DMS79 (cell line): ENCODE data around the gene ZSCAN20.
"Not testable (repeated sequence)": the region's sequence is repeated elsewhere in the genome, so short reads cannot be mapped to it uniquely, and the experiment has no call there.

Experiments
- DNase-seq: peaks from one replicate; lab custom pipeline; 2025; lab: John Stamatoyannopoulos, UW

The ZSCAN20 gene

GRCh38 chr1:33488624-33489023 lies 16.2 kb downstream of the ZSCAN20 start:
- DNase-seq, result no peak

DNA sequence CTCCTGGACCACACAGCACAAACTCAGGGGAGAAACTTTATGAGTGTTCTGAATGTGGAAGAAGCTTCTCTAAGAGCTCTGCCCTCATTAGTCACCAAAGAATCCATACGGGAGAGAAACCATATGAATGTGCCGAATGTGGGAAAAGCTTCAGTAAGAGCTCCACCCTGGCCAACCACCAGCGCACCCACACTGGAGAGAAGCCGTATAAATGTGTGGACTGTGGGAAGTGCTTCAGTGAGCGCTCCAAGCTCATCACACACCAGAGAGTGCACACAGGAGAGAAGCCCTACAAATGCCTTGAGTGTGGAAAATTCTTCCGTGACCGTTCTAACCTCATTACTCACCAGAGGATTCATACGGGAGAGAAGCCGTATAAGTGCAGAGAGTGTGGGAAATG lies 22.5 kb downstream of the ZSCAN20 start:
- no peak for DNase-seq

GRCh38 chr1:33497410-33497809 lies 25.0 kb downstream of the ZSCAN20 start:
- no peak for DNase-seq

DNA sequence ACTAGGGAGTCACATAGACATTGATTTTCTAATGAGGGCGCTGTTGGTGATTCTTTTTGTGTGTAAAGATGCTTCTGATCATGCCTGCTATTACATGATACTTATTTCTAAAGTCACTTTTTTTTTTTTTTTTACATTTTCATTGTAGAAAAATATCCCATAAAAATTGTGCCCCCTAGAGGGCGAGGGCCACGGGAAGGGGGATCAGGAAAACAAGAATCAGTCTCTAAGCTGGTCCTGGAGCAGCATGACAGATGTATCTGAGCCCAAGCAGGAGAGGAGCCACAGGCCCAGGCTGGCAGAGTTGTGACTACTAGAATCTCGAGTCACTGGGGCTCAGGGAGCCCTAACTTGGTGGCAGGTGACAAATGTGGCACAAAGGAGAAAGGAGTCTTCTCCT lies 28.1 kb downstream of the ZSCAN20 start:
- DNase-seq, result no peak

DNA sequence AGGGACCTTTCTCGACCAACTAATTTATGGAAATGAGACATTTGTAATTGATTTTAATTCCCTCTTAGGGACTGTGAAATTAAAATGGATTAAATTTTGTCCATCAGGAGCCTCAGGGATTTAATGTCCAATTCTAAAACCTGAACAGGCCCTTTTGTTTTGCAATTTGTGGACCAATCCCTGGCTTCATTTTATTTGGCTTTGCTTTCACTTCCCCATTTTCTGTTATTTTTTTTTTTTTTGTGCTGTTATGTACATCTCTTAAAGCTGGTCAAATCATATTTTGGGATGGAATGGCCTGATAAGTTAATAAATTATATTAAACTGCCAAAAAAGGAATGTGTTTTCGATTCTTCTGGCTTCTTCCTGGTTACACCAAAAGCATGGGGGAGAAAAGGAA lies 28.9 kb downstream of the ZSCAN20 start:
- no peak for DNase-seq

- no peak for DNase-seq
Observed at GRCh38 chr1:33501774-33502173, 29.3 kb downstream of the ZSCAN20 start.

- no peak for DNase-seq
Observed at GRCh38 chr1:33502726-33503125, 30.3 kb downstream of the ZSCAN20 start.

DNA sequence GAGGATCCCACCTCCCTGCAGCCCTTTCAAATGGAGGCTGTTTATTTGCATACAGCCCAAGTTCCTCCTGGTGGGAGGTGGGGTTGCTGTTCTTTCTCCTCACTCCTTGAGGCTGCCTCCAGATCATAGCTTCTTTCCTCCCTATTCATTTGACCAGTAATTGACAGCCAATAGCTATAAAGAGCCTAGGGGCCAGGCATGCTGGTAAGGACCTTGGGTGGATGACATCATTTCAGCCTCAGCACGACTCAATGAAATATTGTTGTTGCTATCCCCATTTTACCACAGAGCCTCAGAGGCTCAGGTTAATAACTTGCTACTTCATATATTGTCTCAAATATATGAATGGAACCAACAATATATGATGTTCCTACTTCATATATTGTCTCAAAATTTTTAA lies 31.1 kb downstream of the ZSCAN20 start:
- no peak for DNase-seq

GRCh38 chr1:33507661-33508060 lies 35.2 kb downstream of the ZSCAN20 start:
- no peak for DNase-seq

DNA sequence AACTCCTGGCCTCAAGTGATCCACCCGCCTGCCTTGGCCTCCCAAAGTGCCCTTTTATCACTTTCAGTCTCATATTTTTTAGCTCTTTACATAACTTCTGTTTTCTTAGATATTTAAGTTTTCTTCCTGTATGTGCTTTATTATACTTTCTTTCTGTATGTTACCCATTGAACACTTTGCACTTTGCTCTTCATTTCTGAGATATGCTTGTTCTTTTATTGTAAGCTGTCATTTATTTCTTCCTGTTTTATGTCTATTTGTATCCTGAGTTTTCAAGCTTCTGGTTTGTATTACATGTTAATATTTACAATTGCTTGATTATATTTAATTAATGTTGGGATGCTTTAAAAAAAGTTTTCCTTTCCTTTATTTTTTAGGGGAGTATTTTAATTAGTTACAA lies 35.7 kb downstream of the ZSCAN20 start:
- no peak for DNase-seq

DNA sequence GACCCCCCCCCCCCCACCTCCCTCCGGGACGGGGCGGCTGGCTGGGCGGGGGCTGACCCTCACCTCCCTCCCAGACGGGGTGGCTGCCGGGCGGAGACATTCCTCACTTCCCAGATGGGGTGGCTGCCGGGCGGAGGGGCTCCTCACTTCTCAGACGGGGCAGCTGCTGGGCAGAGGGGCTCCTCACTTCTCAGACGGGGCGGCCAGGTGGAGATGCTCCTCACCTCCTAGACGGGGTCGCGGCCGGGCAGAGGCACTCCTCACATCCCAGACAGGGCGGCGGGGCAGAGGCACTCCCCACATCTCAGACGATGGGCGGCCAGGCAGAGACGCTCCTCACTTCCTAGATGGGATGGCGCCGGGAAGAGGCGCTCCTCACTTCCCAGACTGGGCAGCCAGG lies 36.8 kb downstream of the ZSCAN20 start:
- not testable (repeated sequence) for DNase-seq

GRCh38 chr1:33512226-33513011 lies 40.0 kb downstream of the ZSCAN20 start:
- no peak for DNase-seq

DNA sequence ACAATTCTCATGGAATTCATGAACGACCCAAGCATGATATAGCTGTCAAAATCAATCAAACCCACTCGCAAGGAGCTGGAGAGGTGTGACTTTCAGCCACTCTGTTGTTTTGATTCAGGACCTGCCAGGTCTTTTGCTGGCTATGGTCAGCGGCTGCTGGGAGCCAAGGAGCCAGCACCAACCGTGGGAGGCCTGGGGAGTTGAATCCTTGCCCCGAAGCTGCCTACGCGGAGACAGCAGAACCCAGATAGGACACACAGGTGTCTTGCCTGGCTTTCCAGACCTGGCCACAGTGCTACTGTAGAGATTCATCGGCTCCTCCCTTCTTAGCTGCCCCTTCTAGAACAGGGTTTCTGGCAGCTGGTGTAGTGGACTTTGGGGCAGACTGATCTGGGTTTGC lies 42.7 kb downstream of the ZSCAN20 start:
- no peak for DNase-seq

- no peak for DNase-seq
Observed at GRCh38 chr1:33515607-33516006, 43.2 kb downstream of the ZSCAN20 start.

DNA sequence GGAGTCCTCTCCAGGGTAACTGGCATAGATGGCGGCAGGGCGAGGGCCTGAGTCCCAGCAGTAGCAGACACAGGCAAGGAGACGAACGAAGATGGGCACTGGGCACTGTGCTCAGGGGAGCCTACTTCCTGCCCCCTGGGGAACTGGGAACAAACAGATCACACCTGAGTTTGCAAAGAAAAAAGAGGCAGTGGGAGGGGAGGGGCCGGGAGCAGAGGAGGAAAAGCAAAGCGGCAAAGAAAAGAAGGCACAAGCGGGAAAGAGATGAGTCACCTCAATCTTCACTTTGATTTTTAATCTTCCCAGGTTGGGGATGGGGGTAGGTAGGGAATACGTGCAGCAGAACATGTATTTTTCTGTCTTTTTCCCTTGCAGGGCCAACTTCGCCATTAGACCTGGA lies 44.0 kb downstream of the ZSCAN20 start:
- DNase-seq, result no peak

GRCh38 chr1:33516891-33517567 lies 44.6 kb downstream of the ZSCAN20 start:
- no peak for DNase-seq

GRCh38 chr1:33517596-33518250 lies 45.3 kb downstream of the ZSCAN20 start:
- no peak for DNase-seq

- no peak for DNase-seq
Observed at GRCh38 chr1:33519240-33519884, 46.9 kb downstream of the ZSCAN20 start.

- DNase-seq, result no peak
Observed at GRCh38 chr1:33524586-33524985, 52.1 kb downstream of the ZSCAN20 start.

DNA sequence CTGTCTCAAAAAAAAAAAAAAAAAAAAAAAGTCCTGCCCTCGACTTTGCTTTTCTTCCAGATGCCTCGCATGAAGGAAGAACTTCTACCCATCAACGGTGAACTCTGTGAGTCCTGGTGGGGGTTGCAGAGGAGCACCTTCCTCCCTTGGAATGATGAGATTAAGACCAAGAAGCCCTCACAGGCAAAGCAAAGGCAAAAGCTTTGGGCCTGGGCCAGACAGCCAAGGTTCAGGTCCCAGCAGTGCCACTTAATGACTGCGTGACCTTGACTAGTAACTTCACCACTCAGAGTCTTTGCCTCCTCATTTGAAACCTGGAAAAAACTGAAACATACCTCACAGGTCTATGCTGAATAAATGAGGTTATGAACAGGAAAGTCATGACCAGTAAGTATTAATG lies 55.5 kb downstream of the ZSCAN20 start:
- DNase-seq, result no peak

GRCh38 chr1:33529957-33530356 lies 57.5 kb downstream of the ZSCAN20 start:
- no peak for DNase-seq

GRCh38 chr1:33532250-33532649 lies 59.8 kb downstream of the ZSCAN20 start:
- no peak for DNase-seq

GRCh38 chr1:33532936-33533335 lies 60.5 kb downstream of the ZSCAN20 start:
- no peak for DNase-seq
